Breast epithelium (tissue), 3 donors: Measurements from ENCODE around the gene ZNF862.

Experiments used
- POLR2A ChIP-seq: fragments of 450-650 bp; IDR thresholded peaks from one replicate; pipeline ENCODE4 v1.6.1; 2016; ENCODE audit warnings: antibody characterized with exemption, mild to moderate bottlenecking, moderate library complexity
- TF ChIP-seq, protein P1 (sequence below), 3 donors: fragments of 450-650 bp; IDR thresholded peaks; one replicate each; pipeline ENCODE4 v1.5.1; 2016 to 2017; ENCODE audit warnings: antibody characterized with exemption in 3 of 3, mild to moderate bottlenecking in 3 of 3, moderate library complexity in 3 of 3

DNA sequence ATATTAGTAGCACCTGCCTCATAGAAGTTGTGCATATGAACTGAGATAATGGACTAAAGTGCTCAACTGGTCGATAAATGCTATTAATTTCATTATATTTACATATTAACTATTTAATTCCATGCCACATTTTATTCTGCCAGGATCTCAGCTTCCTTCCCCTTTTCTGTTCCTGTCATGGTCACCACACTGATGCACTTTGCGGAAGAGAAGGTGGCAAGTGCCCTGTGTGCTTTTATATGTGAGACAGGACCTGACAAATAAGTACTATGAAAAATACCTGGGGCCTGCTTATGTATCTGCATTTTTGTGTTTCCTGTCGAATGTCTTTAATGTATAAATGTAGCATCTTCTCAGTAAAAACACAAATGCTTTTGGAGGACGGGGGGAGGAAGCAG, 47.8 kb downstream of the ZNF862 start:
- TF ChIP-seq, protein P1, sequence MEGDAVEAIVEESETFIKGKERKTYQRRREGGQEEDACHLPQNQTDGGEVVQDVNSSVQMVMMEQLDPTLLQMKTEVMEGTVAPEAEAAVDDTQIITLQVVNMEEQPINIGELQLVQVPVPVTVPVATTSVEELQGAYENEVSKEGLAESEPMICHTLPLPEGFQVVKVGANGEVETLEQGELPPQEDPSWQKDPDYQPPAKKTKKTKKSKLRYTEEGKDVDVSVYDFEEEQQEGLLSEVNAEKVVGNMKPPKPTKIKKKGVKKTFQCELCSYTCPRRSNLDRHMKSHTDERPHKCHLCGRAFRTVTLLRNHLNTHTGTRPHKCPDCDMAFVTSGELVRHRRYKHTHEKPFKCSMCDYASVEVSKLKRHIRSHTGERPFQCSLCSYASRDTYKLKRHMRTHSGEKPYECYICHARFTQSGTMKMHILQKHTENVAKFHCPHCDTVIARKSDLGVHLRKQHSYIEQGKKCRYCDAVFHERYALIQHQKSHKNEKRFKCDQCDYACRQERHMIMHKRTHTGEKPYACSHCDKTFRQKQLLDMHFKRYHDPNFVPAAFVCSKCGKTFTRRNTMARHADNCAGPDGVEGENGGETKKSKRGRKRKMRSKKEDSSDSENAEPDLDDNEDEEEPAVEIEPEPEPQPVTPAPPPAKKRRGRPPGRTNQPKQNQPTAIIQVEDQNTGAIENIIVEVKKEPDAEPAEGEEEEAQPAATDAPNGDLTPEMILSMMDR (IDR thresholded peaks at IDR 0.05) = no peak
- no peak for TF ChIP-seq POLR2A
